Measurements from ENCODE around the gene CAVIN3. TPM values are rescaled to one million over a fixed set of nuclear protein-coding genes. Genes with fewer than 3 reads are reported as not detected.

CAVIN3 gene
- total RNA-seq = 83.1 and 84.3 TPM in 2 replicates

DNA sequence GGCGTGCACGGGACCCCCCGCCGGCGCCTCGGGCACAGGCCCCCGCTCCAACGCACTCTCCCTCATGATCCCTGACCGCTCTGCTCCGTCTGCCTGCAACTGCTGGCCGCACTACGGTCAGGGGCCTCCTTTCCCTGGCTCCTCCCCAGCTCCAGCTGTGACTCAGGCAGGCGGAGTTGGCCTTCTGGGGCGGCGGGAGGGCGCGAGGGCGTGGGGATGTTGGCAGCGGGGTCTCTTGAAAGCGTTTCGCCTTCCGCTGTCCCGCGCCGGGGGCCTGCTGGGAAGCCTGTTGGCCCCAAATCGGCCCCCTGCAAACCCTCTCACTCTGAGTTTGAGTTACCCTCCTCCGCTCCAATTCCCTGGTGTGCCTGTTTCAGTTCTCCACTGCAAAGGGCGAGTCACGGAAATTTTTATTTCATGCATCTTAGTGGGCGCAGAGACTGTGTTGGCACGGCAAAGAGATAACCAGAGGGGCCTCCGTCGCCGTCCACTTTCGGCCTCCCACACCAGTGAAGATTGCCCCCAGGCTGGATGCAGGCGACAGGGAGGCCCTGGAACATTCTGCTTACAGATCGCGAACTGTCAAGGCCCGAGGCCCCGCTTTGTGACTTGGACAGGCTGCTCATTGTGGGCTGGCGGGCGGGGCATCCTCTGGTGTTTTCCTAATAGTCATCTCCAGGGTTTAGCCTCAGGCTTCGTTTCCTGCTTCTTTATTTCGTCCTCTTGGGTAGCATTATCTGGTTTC is at the start of gene CAVIN3:
Gene CAVIN3, minus strand, starts transcription at position 91 of the 745 bp plus-strand sequence. Its CDS starts 25 bp downstream, at position 66.
- peak within 1 kb of the TSS; percentile 90 for H3K27ac Mint-ChIP-seq
- H3K4me1 Mint-ChIP-seq (ENCODE audit: low read depth) = peaks cover 44% of the 10 kb centered on the region
- peaks cover 1% of the 10 kb centered on the region for H3K27me3 Mint-ChIP-seq (ENCODE audit: low read depth)
- intact Hi-C loops (cut with micrococcal nuclease) = loop anchor here (1.0 to 10.0 kb wide), 11 partner anchors 31 to 696 kb away; partner anchors contain the start of genes APBB1, FHIP1B and TRIM34
- H3K9me3 Mint-ChIP-seq = no peaks in the 10 kb centered on the region
- peak; percentile 72 for DNase-seq (ENCODE audit: low spot score)
- peaks cover 16% of the 10 kb centered on the region for H3K36me3 Mint-ChIP-seq (ENCODE audit: low read depth)
- peak within 1 kb of the TSS; percentile 87 for H3K4me3 Mint-ChIP-seq (ENCODE audit: low read depth)

DNA sequence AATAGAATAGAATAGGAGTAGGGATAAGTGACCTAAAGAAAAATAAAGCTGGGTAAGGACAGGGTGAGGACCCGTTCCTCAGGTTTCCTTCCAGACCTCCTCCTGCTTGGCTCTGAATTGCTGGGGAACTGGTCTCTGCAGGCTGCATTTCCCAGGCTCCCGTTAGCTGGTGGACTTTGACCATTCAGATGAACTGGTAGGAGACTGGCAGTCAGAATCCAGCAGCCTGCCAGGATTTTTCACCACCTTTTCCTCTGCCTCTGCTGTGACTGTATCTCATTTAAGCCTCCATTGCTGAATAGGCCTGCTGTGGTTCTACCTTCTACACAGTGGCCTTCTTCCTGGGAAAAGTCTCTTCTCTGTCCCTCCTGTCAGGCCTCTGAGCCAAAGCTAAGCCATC is 45.4 kb upstream of the CAVIN3 start:
- Mint-ChIP-seq H3K27ac (no peak overlapping the region), H3K36me3 (ENCODE audit: low read depth) (no peaks in the 10 kb centered on the region), H3K9me3 (no peaks in the 10 kb centered on the region), H3K4me1 (ENCODE audit: low read depth) (no peaks in the 10 kb centered on the region), H3K4me3 (ENCODE audit: low read depth) (no peak overlapping the region), H3K27me3 (ENCODE audit: low read depth) (no peaks in the 10 kb centered on the region)
- intact Hi-C loops (cut with micrococcal nuclease) = no loop called here
- DNase-seq (ENCODE audit: low spot score) = no peak

GRCh38 chr11:6362873-6363678 is 42.8 kb upstream of the CAVIN3 start:
- no peak overlapping the region for H3K4me3 Mint-ChIP-seq (ENCODE audit: low read depth)
- peaks cover 3% of the 10 kb centered on the region for H3K4me1 Mint-ChIP-seq (ENCODE audit: low read depth)
- peak; percentile 59 for DNase-seq (ENCODE audit: low spot score)
- H3K36me3 Mint-ChIP-seq (ENCODE audit: low read depth) = no peaks in the 10 kb centered on the region
- H3K27me3 Mint-ChIP-seq (ENCODE audit: low read depth) = no peaks in the 10 kb centered on the region
- no peak overlapping the region for H3K27ac Mint-ChIP-seq
- intact Hi-C loops (cut with micrococcal nuclease) = loop anchor here (2.0 kb wide), 1 partner anchor 64 kb away; no protein-coding TSS in a partner anchor
- no peaks in the 10 kb centered on the region for H3K9me3 Mint-ChIP-seq

GRCh38 chr11:6362185-6362872 is 42.0 kb upstream of the CAVIN3 start:
- H3K4me3 Mint-ChIP-seq (ENCODE audit: low read depth) = no peak overlapping the region
- peaks cover 8% of the 10 kb centered on the region for H3K4me1 Mint-ChIP-seq (ENCODE audit: low read depth)
- H3K27me3 Mint-ChIP-seq (ENCODE audit: low read depth) = no peaks in the 10 kb centered on the region
- intact Hi-C loops (cut with micrococcal nuclease) = loop anchor here (2.0 kb wide), 1 partner anchor 64 kb away; no protein-coding TSS in a partner anchor
- H3K9me3 Mint-ChIP-seq = no peaks in the 10 kb centered on the region
- no peak overlapping the region for H3K27ac Mint-ChIP-seq
- no peak for DNase-seq (ENCODE audit: low spot score)
- no peaks in the 10 kb centered on the region for H3K36me3 Mint-ChIP-seq (ENCODE audit: low read depth)

- Mint-ChIP-seq H3K4me3 (ENCODE audit: low read depth) (no peak overlapping the region), H3K4me1 (ENCODE audit: low read depth) (peaks cover 18% of the 10 kb centered on the region), H3K36me3 (ENCODE audit: low read depth) (no peaks in the 10 kb centered on the region), H3K9me3 (no peaks in the 10 kb centered on the region), H3K27ac (no peak overlapping the region), H3K27me3 (ENCODE audit: low read depth) (no peaks in the 10 kb centered on the region)
- DNase-seq (ENCODE audit: low spot score) = no peak
- intact Hi-C loops (cut with micrococcal nuclease) = no loop called here
Measured at GRCh38 chr11:6360183-6360582, 39.9 kb upstream of the CAVIN3 start.

GRCh38 chr11:6357222-6357621 is 36.9 kb upstream of the CAVIN3 start:
- H3K27me3 Mint-ChIP-seq (ENCODE audit: low read depth) = no peaks in the 10 kb centered on the region
- H3K27ac Mint-ChIP-seq = peak overlapping the region; percentile 79
- peaks cover 31% of the 10 kb centered on the region for H3K4me1 Mint-ChIP-seq (ENCODE audit: low read depth)
- intact Hi-C loops (cut with micrococcal nuclease) = loop anchor here (1.0 kb wide), 1 partner anchor 36 kb away; no protein-coding TSS in a partner anchor
- no peak overlapping the region for H3K4me3 Mint-ChIP-seq (ENCODE audit: low read depth)
- no peaks in the 10 kb centered on the region for H3K9me3 Mint-ChIP-seq
- DNase-seq (ENCODE audit: low spot score) = no peak
- no peaks in the 10 kb centered on the region for H3K36me3 Mint-ChIP-seq (ENCODE audit: low read depth)

DNA sequence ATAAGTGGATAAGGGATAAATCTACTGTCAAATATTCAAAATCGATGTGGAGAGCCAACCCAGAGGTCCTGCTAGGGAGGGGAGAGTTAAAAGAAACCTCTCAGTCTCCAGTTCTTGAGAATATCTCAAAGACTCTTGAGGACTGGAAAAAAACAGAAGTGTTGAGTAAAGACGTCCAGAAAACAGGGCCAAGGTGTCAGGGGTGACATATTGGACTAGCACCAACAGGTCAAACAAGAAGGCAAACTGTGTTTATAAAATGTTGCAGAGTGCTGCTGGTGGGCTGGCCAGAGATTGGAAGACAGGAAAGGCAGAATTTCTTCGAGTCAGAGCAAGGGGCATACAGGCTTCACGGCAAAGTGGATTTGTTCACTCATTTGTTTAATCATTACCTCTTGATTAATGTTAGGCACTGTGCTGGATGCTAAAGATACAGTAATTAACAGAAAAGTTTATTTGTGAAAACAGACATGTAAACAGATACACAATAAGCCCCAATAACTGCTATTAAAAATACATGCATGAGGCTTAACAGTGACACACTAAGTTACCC is 36.3 kb upstream of the CAVIN3 start:
- Mint-ChIP-seq H3K27ac (peak overlapping the region; percentile 76), H3K4me3 (ENCODE audit: low read depth) (no peak overlapping the region), H3K27me3 (ENCODE audit: low read depth) (no peaks in the 10 kb centered on the region), H3K4me1 (ENCODE audit: low read depth) (peaks cover 37% of the 10 kb centered on the region), H3K9me3 (no peaks in the 10 kb centered on the region), H3K36me3 (ENCODE audit: low read depth) (no peaks in the 10 kb centered on the region)
- no peak for DNase-seq (ENCODE audit: low spot score)
- intact Hi-C loops (cut with micrococcal nuclease) = loop anchor here (1.0 kb wide), 1 partner anchor 35 kb away; no protein-coding TSS in a partner anchor

DNA sequence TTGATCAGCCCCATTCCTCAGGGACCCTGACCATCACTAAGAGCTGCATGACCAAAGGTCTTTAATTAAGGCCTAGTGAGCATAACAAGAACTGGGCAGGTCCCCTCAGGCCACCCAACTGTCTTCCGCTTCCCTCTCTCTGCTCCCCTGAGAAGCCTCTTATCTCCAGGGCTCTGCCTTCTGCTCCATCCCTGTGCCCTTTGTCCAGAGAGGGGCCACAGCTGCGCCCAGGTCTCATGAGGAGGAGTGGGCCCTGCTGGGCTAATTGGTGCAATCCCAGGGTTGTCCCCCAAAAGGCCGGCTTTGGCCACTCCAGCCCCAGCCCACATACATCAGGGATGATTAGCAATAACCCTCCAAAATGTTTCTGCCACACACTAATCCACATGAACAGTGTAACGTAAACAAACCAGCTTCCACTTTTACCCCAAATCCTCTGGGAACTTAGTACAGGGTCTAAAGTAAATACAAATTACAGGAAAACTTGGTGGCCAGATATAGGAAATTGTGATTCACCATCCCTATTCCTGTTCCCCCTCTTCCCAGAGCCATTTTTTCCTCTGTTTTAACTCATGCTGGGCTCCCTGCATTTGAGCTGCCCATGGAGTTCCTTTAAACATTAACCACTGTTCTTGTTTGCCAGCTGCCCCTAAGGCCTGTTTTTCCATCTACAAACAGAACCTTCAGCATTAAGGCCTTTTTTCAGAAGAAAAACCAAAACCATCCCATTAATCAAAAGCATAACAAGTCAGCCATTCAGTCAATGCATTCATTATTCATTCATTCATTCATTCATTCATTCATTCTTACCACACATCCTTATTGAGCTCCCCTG is 34.6 kb upstream of the CAVIN3 start:
- H3K27ac Mint-ChIP-seq = no peak overlapping the region
- no peaks in the 10 kb centered on the region for H3K27me3 Mint-ChIP-seq (ENCODE audit: low read depth)
- H3K4me1 Mint-ChIP-seq (ENCODE audit: low read depth) = peaks cover 45% of the 10 kb centered on the region
- no peak for DNase-seq (ENCODE audit: low spot score)
- no peaks in the 10 kb centered on the region for H3K36me3 Mint-ChIP-seq (ENCODE audit: low read depth)
- no peak overlapping the region for H3K4me3 Mint-ChIP-seq (ENCODE audit: low read depth)
- intact Hi-C loops (cut with micrococcal nuclease) = loop anchor here (5.0 kb wide), 2 partner anchors 118 to 548 kb away; partner anchors contain the start of genes CNGA4 and OR52N2
- no peaks in the 10 kb centered on the region for H3K9me3 Mint-ChIP-seq

DNA sequence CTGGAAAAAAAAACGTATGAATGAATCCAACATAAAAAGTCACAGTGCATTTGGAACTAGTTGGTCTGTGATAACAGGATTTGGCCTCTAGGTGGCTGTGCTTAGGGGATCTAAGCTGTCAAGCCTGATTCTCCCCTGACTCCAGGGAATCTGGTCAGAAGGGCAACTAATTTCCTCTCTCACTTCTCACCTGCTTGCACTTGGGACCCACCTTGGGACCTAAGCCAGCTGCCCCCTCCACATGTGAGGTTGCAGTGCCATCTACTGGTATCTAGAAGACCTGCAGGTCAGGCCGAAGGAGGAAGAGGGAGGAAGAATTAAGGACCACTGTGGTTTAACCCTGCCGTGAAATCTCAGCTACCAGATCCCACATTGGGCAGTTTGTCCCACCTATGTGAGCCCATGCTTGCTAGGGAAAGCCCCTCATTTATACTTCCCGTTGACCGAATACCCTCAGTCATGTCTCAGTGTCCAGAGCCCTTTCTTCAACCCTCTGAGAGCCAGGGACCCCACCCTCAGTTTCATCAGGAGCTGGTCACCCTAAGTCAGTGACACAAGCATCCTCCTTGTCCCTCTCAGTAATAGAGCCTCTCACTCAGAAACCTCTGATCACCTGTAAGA is 33.2 kb upstream of the CAVIN3 start:
- Mint-ChIP-seq H3K9me3 (no peaks in the 10 kb centered on the region), H3K4me3 (ENCODE audit: low read depth) (no peak overlapping the region), H3K27ac (peak overlapping the region; percentile 34), H3K27me3 (ENCODE audit: low read depth) (no peaks in the 10 kb centered on the region), H3K4me1 (ENCODE audit: low read depth) (peaks cover 45% of the 10 kb centered on the region), H3K36me3 (ENCODE audit: low read depth) (no peaks in the 10 kb centered on the region)
- DNase-seq (ENCODE audit: low spot score) = peak; percentile 44
- intact Hi-C loops (cut with micrococcal nuclease) = loop anchor here (1.0 to 5.0 kb wide), 6 partner anchors 37 to 546 kb away; partner anchors contain the start of genes CNGA4 and OR52N2

GRCh38 chr11:6351782-6352382 is 31.6 kb upstream of the CAVIN3 start:
- peaks cover 2% of the 10 kb centered on the region for H3K27me3 Mint-ChIP-seq (ENCODE audit: low read depth)
- peaks cover 33% of the 10 kb centered on the region for H3K4me1 Mint-ChIP-seq (ENCODE audit: low read depth)

DNA sequence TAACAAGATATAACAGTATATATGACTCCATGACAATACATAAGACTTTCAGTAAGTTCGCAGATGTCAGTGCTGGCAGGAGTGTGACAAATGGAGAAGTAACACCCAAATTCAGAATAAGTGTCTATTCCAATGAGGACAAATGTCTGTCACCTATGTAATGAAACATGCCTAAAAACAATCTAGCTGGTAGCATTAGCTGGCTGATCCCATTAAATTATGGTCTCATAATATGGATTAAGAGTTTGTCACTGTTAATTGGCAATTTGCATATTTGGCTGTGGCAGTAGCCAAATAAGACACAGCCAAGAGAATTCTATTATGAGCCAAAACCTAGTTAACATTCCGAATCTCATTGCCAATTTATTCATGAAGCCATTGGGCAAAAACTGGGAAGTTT is 30.2 kb upstream of the CAVIN3 start:
- DNase-seq (ENCODE audit: low spot score) = no peak
- Mint-ChIP-seq H3K36me3 (ENCODE audit: low read depth) (no peaks in the 10 kb centered on the region), H3K27me3 (ENCODE audit: low read depth) (peaks cover 2% of the 10 kb centered on the region), H3K4me3 (ENCODE audit: low read depth) (no peak overlapping the region), H3K27ac (no peak overlapping the region), H3K9me3 (no peaks in the 10 kb centered on the region), H3K4me1 (ENCODE audit: low read depth) (peaks cover 27% of the 10 kb centered on the region)
- intact Hi-C loops (cut with micrococcal nuclease) = loop anchor here (2.0 to 5.0 kb wide), 3 partner anchors 113 to 543 kb away; partner anchors contain the start of genes CNGA4 and OR52N2

More at GRCh38 chr11:6351782-6352382, 31.6 kb upstream of the CAVIN3 start:
- Mint-ChIP-seq H3K36me3 (ENCODE audit: low read depth) (no peaks in the 10 kb centered on the region), H3K9me3 (no peaks in the 10 kb centered on the region), H3K27ac (peak overlapping the region; percentile 78), H3K4me3 (ENCODE audit: low read depth) (no peak overlapping the region)
- no peak for DNase-seq (ENCODE audit: low spot score)
- intact Hi-C loops (cut with micrococcal nuclease) = loop anchor here (1.0 to 5.0 kb wide), 5 partner anchors 32 to 545 kb away; partner anchors contain the start of genes CAVIN3, CNGA4 and OR52N2

All from activated T-helper 2 cell treated with anti-CD3 and anti-CD28 coated beads, Interferon-gamma antibody, Interleukin-2, Interleukin-4, amounts not matched to agents 10 μg/mL and 5 μg/mL and 100 μg/mL, durations not matched to agents 14 hours and 24 hours and 36 hours (primary cell).